COR-L47 (cell line): ENCODE results near the gene PDE6A.
"Not testable (repeated sequence)": the region's sequence is repeated elsewhere in the genome, so short reads cannot be mapped to it uniquely, and the experiment has no call there.

Experiments
- DNase-seq: peaks from one replicate; lab custom pipeline; 2025; lab: John Stamatoyannopoulos, UW

PDE6A gene

GRCh38 chr5:149951138-149951749 is 6.7 kb upstream of the PDE6A start:
- DNase-seq = no peak

- DNase-seq = no peak
Observed at GRCh38 chr5:149948993-149949392, 4.4 kb upstream of the PDE6A start.

- no peak for DNase-seq
Observed at GRCh38 chr5:149946118-149946517, 1.5 kb upstream of the PDE6A start.

DNA sequence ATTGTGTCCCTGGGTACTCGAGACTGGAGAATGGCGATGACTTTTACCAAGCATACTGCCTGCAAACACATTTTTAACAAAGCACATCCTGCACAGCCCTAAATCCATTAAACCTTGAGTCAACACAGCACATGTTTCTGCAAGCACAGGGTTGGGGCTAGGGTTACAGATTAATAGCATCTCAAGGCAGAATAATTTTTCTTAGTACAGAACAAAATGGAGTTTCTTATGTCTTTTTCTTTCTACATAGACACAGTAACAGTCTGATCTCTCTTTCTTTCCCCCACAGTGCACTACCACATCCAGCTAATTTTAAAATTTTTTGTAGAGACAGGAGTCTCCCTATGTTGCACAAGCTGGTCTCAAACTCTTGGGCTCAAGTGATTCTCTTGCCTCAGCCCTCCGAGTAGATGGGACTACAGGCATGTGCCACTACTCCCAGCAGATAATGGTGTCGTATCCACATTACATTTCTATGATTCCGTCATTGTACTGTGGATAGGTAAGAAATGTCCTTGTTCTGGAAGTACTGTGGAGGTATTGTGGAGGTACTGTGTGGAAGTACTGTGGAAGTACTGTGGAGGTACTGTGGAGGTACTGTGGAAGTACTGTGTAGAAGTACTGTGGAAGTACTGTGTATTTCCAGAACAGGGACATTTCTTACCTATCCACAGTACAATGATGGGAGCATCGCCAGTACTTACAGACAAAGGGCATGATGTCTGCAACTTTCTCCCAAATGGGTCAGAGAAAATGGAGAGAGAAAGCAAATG is 1.2 kb downstream of the PDE6A start:
- DNase-seq = not testable (repeated sequence)

- DNase-seq = not testable (repeated sequence)
Observed at GRCh38 chr5:149942741-149943169, 1.8 kb downstream of the PDE6A start.

DNA sequence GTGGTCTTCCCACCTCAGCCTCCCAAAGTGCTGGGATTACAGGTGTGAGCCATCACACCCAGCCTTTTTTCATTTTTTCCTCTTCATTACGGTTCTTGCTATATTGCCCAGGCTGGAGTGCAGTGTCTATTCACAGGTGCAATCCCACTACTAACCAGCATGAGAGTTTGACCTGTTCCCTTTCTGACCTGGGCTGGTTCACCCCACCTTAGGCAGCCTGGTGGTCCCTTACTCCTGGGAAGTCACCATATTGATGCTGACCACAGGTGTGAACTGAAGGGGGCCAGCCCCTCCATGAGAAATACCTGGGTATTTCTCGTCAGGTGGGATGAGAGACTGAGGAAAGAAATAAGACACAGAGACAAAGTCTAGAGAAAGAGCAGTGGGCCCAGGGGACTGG is 2.4 kb downstream of the PDE6A start:
- DNase-seq = no peak

- DNase-seq = no peak
Observed at GRCh38 chr5:149941795-149942194, 2.8 kb downstream of the PDE6A start.

GRCh38 chr5:149940941-149941644 is 3.5 kb downstream of the PDE6A start:
- no peak for DNase-seq

DNA sequence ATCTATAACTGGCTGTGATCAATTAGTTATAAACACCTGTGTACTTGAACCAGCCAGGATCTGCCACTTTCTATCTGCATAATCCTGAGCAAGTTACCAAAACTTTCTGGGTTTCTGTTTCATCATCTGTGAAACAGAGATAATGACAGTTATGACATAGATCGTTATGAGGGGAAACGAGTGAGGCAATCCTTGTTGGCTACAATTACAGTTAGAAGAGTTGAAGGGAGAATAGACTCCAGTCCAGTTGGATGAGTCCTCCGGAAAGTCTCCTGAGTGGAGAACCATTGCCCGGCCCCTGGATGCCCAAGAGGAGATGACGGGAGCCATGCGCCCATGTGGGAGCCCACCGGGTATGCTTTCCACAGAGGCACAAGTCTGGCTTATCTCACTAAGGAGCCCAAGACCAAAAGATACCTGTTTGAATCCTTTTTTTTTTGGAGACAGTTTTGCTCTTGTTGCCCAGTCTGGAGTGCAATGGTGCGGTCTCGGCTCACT is 4.5 kb downstream of the PDE6A start:
- no peak for DNase-seq

GRCh38 chr5:149939546-149939945 is 5.0 kb downstream of the PDE6A start:
- no peak for DNase-seq

GRCh38 chr5:149938791-149939358 is 5.7 kb downstream of the PDE6A start:
- no peak for DNase-seq

DNA sequence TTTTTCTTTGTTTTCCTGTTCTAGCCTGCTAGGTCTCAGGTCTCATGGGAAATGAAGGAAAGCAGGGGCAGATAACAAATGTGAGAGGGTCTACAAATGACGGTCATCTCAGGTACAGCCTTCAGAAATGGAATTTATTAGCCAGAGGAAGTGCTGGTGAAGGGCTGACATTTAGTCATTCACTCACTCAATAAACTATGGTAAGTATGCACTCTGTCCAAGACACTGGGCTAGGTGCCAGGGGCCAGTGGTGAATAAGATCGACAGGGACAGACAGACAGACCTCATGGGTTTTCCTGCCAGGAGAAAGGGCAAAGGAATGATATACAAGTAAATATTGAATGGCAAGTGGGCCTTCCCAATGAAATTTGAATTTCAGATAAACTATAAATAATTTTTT is 6.3 kb downstream of the PDE6A start:
- DNase-seq = no peak

- DNase-seq = peak; percentile 94
Observed at GRCh38 chr5:149937610-149938009, 7.0 kb downstream of the PDE6A start.

GRCh38 chr5:149936700-149937091 is 7.9 kb downstream of the PDE6A start:
- no peak for DNase-seq

- DNase-seq = no peak
Observed at GRCh38 chr5:149936044-149936699, 8.4 kb downstream of the PDE6A start.

- DNase-seq = no peak
Observed at GRCh38 chr5:149935431-149935901, 9.1 kb downstream of the PDE6A start.

DNA sequence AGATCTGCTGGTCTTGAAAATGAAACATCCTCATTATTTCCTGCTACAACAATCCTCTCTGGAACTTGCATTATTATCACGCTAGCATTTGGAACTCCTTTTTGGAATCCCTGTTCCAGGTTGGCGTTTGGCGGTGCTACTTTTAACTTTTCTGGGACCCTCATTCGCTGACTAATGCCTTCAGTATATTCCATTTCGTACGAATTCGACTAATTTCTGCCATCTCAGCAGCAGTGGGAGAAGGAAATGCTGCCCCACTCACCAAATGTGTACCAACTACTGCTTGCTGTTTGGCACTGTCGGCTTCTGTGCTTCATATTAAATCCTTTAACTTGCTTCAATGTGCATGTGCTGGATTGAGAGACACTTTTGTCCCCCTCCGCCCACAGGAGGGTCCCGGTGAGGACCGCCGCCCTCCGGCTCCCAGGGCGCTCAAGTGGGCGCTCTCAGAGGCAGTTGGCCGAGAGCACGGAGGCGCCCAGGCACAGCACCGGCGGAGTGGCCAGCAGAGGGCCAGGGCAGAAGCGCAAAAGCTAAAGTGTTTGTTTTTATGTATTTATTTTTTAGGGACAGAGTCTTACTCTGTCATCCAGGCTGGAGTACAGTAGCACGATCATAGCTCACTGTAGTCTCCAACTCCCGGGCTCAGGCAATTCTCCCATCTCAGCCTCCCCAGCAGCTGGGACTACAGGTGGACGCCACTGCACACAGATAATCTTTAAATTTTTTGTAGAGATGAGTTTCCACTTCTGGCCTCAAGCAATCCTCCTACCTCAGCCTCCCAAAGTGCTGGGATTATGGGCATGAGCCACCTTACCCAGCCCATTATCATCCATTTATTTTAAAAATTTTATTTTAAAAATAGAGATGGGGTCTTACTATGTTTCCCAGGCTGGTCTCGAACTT is 11.9 kb downstream of the PDE6A start:
- DNase-seq = peak; percentile 55

DNA sequence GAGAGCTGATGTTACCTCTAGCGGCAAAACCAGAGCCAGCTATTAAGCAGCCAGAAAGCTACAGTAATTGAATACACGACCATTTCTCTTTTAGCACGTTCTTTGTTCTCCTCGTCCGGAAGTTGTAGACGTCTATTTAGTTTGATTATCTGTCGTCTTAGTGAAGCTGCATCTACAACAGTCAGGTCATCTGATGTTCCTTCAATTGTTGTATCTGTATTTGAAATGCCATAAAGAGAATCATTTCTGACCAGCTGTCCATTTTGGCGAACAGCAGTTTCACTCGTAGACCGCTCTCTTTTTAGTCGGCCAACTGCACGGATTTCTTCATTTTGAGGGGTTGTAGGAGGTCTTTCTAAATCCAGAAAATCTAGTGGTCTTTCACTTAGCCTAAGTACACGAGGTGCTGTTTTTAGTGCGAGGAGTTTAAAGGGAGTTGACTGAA is 12.6 kb downstream of the PDE6A start:
- DNase-seq = peak; percentile 14

GRCh38 chr5:149930749-149931574 is 13.6 kb downstream of the PDE6A start:
- DNase-seq = no peak
